HG02852 (cell line): ENCODE data around the gene FIP1L1.
"Not testable (repeated sequence)": the region's sequence is repeated elsewhere in the genome, so short reads cannot be mapped to it uniquely, and the experiment has no call there.

Experiments
- ATAC-seq: cut with Tn5 transposase; IDR thresholded peaks from one replicate; pipeline ENCODE4 v1.9.1; 2021; ENCODE audit warnings: mild to moderate bottlenecking, moderate library complexity; ENCODE audit not compliant: unreplicated experiment

Gene FIP1L1

DNA sequence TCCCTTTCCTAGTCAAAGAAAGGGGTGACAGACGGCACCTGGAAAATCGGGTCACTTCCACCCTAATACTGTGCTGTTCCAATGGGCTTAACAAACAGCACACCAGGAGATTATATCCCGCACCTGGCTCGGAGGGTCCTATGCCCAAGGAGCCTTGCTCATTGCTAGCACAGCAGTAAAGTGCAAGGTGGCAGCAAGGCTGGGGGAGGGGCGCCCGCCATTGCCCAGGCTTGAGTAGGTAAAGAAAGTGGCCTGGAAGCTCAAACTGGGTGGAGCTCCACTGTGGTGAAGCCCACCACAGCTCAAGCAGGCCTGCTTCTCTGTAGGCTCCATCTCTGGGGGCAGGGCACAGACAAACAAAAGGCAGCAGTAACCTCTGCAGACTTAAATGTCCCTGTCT lies 89.1 kb downstream of the FIP1L1 start:
- ATAC-seq = not testable (repeated sequence)

DNA sequence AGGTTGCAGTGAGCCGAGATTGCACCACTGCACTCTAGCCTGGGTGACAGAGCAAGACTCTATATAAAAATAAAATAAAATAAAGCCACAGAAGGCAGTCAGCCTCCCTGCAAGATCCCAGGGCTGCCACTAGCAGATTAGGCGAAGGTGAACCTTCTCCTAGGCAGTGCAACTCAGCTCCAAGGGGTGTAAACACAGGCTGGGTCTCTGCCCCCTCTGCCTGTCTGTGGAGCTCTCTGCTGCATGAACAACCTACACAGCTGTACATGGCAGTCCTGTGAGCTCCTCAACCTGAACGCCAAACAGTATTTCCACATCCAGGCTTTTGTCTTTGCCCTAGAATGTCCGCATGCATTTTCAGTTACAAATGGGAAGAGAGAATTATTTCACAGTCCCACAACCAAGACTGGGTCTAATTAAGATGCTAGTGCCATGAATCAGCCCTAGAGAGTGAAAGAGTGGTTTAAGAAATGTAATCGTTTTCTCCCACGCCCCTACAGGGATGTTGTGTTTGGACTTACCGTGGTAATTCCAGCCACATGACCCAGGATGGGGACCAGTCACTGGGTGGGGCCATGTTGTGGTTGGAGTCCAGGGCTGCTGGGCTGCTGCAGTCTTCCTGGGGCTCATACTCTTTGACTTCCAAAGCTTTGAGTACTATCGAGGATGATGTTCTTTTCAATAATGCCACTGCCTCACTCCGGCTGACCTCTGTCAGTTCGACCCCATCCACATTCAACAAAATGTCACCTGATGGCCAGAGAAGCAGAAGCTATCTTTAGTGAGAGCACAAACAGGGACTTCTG lies 99.0 kb downstream of the FIP1L1 start:
- ATAC-seq = no peak

GRCh38 chr4:53477038-53477565 lies 99.7 kb downstream of the FIP1L1 start:
- ATAC-seq = no peak

GRCh38 chr4:53477636-53478035 lies 100.2 kb downstream of the FIP1L1 start:
- no peak for ATAC-seq

DNA sequence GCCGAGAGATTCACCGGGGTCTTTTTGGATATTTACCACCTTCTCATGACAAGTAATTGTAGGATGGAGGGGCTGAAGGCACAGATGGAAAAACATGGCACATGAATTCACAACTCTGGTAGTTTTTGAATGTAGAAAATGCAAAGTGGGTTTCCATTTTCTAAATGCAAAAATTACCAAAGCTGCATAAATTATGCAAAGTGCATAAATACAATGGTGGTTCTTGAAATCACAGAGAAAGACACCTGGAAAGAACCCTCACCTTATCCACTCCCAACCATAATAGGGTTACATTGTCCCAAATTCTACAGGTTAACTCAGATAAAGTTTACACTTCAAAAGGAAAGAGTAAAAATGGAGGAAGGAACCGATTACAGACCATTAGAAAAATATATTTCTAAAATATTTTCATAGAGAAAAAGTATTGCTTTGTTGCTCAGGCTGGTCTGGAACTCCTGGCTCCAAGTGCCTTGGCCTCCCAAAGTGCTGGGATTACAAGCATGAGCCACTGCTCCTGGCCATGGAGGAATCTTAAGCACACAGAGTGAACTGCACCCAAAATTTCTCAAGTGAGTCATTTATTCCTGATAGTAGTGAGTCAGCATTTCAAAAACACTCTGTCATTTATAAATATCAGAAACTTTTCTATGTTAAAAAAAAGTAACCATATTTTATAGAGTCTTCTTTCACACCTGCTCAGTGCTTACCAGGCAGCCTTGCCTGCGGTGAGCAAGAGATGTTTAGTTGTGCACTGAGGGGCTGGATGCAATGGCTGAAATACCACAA lies 101.4 kb downstream of the FIP1L1 start:
- no peak for ATAC-seq

DNA sequence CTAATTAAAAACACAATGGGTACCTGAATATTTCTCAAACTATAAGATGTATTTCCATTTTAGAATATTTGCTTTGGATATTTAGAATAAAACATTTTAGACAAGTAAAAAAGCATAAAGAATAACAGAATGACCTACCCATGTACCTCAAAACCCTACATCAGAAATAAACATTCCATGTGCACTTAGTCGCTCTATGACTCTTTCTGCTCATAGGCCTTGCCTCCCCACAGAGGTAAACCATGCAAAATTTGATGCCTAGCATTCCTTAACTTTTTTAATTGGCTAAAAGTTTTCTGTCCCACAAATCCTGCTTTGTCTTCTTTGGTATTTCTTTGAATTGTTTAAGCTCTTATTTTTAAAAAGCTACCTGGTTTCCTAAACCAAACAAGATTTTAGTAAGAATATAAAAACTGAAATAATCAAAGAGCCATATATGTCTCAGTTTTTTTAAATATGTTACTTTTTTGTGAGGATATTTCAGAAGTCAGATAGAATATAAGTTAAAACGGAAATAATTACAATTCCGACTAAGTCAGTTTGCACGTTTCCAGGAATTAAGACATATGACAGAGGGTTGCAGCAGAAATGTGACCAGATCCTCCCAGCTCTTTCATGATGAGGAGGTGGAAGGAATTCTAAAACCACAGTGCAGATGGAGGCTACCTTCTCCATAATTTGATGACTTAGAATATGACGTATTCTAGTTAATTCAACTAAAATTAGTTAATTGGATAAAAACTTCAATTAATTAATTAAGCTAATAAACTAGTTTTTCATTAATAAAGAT lies 102.5 kb downstream of the FIP1L1 start:
- ATAC-seq = no peak

GRCh38 chr4:53480909-53481308 lies 103.5 kb downstream of the FIP1L1 start:
- ATAC-seq = no peak

DNA sequence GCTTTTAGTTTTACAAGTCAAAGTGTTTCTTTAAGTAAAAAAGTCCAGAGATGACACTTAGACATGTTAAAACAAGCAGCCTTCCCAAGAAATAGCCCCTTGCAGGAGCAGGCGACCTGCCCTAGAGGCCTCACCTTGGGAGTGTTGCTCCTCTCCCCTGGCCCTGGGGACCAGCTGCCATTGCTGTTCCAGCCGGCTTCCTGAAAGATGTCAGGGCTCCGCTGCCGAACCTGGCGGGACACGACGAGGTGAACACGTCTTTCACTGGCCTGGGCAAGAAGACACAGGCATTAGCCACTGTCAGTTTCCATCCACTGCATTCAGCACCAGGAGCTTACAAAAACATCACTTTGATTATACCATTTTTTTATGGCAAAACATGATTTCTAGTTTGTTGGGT lies 104.1 kb downstream of the FIP1L1 start:
- no peak for ATAC-seq

DNA sequence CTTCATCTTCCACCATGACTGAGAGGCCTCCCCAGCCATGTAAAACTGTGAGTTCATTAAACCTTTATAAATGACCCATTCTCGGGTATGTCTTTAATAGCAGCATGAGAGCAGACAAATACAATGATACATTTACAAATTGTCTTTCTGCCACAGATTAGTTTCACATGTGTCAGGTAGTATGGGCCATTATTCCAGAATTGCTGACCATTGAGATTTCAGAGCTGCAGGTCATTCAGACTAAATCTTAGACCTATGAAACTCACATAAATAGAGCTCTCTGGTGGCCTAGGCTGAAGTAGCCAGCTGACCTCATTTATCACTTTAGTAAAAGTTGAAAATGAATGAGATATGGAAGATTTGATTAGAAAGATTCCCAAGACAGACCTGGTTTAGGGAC lies 105.8 kb downstream of the FIP1L1 start:
- ATAC-seq = no peak

GRCh38 chr4:53484911-53485657 lies 107.6 kb downstream of the FIP1L1 start:
- ATAC-seq = no peak

DNA sequence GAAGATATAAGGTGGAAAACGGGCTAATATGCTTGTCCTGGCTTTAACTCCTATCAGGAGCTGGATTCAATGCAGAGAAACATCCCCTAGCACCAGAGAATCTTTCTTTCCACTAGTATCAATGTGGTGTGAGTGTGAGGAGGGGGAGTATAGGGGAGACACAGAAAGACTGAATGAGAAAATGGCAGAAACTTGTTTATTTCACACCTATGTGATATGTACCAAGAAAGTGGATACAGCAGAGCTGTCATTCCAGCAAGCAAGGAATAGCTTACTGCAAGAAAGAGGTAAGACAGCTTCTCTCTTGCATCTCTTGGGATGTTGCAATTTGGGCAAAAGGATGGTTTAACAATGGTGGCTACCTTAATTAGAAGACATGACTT lies 108.2 kb downstream of the FIP1L1 start:
- ATAC-seq = no peak

DNA sequence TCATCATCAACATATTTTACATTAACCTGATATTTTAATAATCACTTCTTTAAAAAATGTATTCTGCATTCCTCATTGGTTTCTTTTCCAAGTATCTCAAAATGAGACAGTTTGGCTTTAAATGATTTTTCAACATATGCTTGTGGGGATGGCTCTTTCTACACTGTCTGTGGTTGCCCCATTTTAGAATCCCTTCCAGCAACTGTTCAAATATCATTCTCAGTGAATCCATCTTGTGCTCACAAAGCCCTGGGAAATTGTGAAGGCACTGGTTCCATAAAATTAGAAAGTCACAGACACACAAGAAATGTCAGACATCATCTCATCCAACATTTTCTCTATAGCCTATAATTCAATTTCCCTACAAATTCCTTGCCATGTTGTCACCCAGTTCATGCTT lies 110.3 kb downstream of the FIP1L1 start:
- no peak for ATAC-seq

GRCh38 chr4:53489279-53489889 lies 111.9 kb downstream of the FIP1L1 start:
- ATAC-seq = no peak

DNA sequence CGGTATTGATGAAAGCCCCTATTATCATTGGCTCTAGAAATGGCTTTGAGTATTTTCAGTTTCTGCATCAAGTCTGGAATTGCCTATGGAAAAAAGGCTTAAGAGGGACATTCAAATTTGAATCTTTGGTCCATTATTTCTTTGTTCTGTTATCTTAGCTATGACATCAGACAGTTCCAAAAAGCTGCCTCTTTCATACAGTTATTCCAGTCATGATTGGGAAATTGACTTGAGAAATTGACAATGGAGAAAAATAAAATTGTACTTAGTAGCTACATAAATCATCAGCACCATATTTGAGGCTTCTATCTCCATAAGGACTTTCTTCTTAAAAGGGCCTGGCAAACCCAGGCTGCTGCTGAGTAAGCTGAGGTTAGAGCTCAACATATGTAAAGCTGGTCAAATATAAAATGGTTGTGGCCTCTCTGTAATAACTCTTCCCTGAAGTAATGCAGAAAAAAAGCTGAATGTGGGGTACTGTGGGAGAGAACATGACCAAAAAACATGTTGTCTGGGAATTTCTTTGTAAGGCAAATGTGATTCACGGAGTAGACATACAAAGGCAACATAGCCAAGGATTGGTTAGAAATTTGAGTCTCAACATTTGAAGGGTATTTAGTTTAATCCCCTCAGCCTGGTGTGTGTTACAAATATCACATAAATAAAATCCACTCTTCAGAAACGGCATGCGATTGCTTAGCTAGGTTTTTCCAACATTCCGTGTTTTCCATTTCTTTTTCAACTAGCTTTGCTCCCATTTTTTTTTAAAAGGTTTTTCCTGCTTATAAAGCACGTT lies 112.9 kb downstream of the FIP1L1 start:
- ATAC-seq = no peak

GRCh38 chr4:53490965-53491622 lies 113.7 kb downstream of the FIP1L1 start:
- no peak for ATAC-seq

- ATAC-seq = no peak
Observed at GRCh38 chr4:53494851-53495250, 117.4 kb downstream of the FIP1L1 start.

GRCh38 chr4:53497487-53498244 lies 120.2 kb downstream of the FIP1L1 start:
- no peak for ATAC-seq

DNA sequence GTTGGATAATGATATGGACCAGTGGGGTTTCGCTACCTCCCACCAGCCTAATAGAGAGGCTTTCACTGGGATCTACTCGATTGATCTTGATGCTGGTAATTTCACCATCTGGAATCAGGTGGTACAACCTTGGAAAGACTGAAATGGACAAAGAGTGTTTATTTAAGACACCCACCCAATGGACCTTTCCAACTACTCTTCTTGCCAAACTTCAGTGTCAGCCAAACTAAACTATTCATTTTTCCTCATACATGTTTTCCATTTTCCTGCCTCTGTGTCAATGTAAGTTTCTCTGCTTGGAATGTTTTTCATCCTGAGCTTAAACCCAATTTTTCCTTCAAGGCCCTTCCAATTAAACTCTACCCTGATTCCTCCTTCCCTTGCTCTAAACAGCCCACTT lies 121.3 kb downstream of the FIP1L1 start:
- ATAC-seq = no peak
